Fibroblast of lung (primary cell): ENCODE results near the gene NAXD.

Source experiments
- EZH2 ChIP-seq: IDR thresholded peaks from 2 replicates; pipeline ENCODE4 v1.5.1; 2012; ENCODE audit warnings: low read length, control low read depth, mild to moderate bottlenecking; ENCODE audit errors: missing control alignments
- TF ChIP-seq, protein P1 (sequence below), 2 donors: IDR thresholded peaks in 1 of 2; conservative IDR thresholded peaks in 1 of 2; 1 replicate in 1 of 2; 2 replicates in 1 of 2; pipeline ENCODE4 v1.5.1; 2011 to 2012; ENCODE audit warnings: low read length in 2 of 2, control low read depth in 1 of 2, inconsistent platforms in 1 of 2, low read depth in 1 of 2, mild to moderate bottlenecking in 1 of 2

DNA sequence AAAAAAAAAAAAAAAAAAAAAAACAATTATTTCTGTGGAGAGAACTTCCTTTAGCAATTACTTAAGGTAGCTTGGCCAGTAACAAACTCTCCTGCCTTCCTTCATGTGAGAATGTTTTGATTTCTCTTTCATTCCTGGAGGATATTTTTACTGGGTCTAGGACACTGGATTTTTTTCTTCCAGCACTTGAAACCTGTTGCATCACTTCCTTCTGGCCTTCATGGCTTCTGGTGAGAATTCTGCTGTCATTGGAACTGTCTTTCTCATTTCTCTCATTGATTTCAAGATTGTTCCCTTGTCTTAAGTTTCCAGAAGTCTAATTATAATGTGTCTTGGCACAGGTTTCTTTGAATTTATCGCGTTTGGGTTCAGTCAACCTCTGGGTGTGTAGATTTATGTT lies 34.5 kb upstream of the NAXD start:
- TF ChIP-seq, protein P1, sequence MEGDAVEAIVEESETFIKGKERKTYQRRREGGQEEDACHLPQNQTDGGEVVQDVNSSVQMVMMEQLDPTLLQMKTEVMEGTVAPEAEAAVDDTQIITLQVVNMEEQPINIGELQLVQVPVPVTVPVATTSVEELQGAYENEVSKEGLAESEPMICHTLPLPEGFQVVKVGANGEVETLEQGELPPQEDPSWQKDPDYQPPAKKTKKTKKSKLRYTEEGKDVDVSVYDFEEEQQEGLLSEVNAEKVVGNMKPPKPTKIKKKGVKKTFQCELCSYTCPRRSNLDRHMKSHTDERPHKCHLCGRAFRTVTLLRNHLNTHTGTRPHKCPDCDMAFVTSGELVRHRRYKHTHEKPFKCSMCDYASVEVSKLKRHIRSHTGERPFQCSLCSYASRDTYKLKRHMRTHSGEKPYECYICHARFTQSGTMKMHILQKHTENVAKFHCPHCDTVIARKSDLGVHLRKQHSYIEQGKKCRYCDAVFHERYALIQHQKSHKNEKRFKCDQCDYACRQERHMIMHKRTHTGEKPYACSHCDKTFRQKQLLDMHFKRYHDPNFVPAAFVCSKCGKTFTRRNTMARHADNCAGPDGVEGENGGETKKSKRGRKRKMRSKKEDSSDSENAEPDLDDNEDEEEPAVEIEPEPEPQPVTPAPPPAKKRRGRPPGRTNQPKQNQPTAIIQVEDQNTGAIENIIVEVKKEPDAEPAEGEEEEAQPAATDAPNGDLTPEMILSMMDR (conservative IDR thresholded peaks at IDR 0.05 in 1 of 2, IDR thresholded peaks at IDR 0.05 in 1 of 2; ENCODE audit: low read depth in 1 of 2, low read length in 2 of 2) = no peak
- TF ChIP-seq EZH2 = no peak
